PFSK-1 (cell line): Measurements from ENCODE around the gene SLC24A3.

Experiments used
- FOXP2 ChIP-seq: optimal IDR thresholded peaks from 2 replicates; pipeline ENCODE3; 2011; ENCODE audit warnings: borderline replicate concordance, control low read depth, inconsistent platforms; ENCODE audit not compliant: insufficient read depth; ENCODE audit errors: extremely low read length, extremely low read depth
- POLR2AphosphoS5 ChIP-seq: IDR thresholded peaks from 2 replicates; pipeline ENCODE4 v1.6.1; 2012; ENCODE audit warnings: low read depth, mild to moderate bottlenecking, control low read depth, low read length, moderate library complexity
- REST ChIP-seq, 2 experiments: IDR thresholded peaks; 2 replicates each; pipeline versions ENCODE4 v1.6.1 to v1.8.0; 2011 to 2012; ENCODE audit warnings: low read depth in 2 of 2, low read length in 2 of 2, control low read depth in 1 of 2, inconsistent platforms in 1 of 2, mild to moderate bottlenecking in 1 of 2, moderate library complexity in 1 of 2; ENCODE audit not compliant: insufficient read depth in 1 of 2
- TAF1 ChIP-seq: IDR thresholded peaks from 2 replicates; pipeline ENCODE4 v1.6.1; 2012; ENCODE audit warnings: low read length, control low read depth, borderline replicate concordance; ENCODE audit not compliant: insufficient read depth

- no peak for TF ChIP-seq POLR2AphosphoS5
- no peak for TF ChIP-seq TAF1
- no peak for TF ChIP-seq REST (IDR thresholded peaks at IDR 0.05; ENCODE audit: insufficient read depth in 1 of 2, low read depth in 2 of 2, low read length in 2 of 2)
- TF ChIP-seq FOXP2: no peak
These were observed 327.9 kb downstream of the SLC24A3 start for GRCh38 chr20:19540392-19540791.
